HepG2 (cell line): ENCODE data around the gene TBC1D7. TPM values are rescaled to one million over a fixed set of nuclear protein-coding genes. Genes with fewer than 3 reads are reported as not detected.

Experiments
- ATAC-seq: fragments of 200-7000 bp; cut with Tn5 transposase; 3 replicates; pipeline ENCODE4 v1.9.1; 2020; ENCODE audit warnings: mild to moderate bottlenecking, moderate library complexity
- BruUV-seq: library from RNA; stranded (reverse); fragments of 400-500 nt; replicated peaks from 2 replicates; lab custom pipeline; 2021; lab: Mats Ljungman, UMichigan
- CTCF ChIA-PET: fragments of 300-600 bp; formaldehyde crosslinking; extraction: SDS; loops from one replicate; lab custom pipeline; 2021; ENCODE audit warnings: low total read pairs, inconsistent platforms, low intra/inter-chr PET ratio; lab: Yijun Ruan, JAX
- POLR2A ChIA-PET: fragments of 350-600 bp; sonication (Branson Sonifier 250); formaldehyde crosslinking; loops from one replicate; lab custom pipeline; 2020; ENCODE audit warnings: antibody characterized with exemption, inconsistent platforms; lab: Yijun Ruan, JAX
- DNase-seq: peaks from one replicate; pipeline ENCODE4 v3.0.0-alpha.2; 2015; ENCODE audit warnings: low spot score
- FAIRE-seq: peaks from 3 replicates; lab custom pipeline; 2011; peaks lifted over from hg19 to GRCh38; lab: Jason Lieb, UNC
- H2AFZ ChIP-seq: one replicate; pipeline ENCODE4 v1.6.1; 2011; ENCODE audit warnings: low read length, inconsistent platforms
- H3K27ac ChIP-seq: fragments of 300-600 bp; 3 replicates; pipeline ENCODE4 v1.8.0; 2011; ENCODE audit warnings: mixed run types, mild to moderate bottlenecking, mixed read lengths, low read length, inconsistent platforms; ENCODE audit not compliant: insufficient read depth; ENCODE audit errors: extremely low read length
- H3K27me3 ChIP-seq, 2 experiments: fragments of 200-600 bp in 1 of 2; 2 replicates in 1 of 2; 3 replicates in 1 of 2; pipeline versions ENCODE4 v1.6.0 to v1.8.0; 2011; ENCODE audit warnings: low read length in 2 of 2, mild to moderate bottlenecking in 2 of 2, moderate library complexity in 2 of 2, inconsistent platforms in 1 of 2; ENCODE audit not compliant: insufficient read depth in 2 of 2, control insufficient read depth in 1 of 2
- H3K36me3 ChIP-seq, 2 experiments: fragments of 200-600 bp in 1 of 2; replicated peaks in 1 of 2; 2 replicates in 1 of 2; 3 replicates in 1 of 2; pipeline versions ENCODE4 v1.5.1 to v1.8.0; 2011; ENCODE audit warnings: low read length in 2 of 2, inconsistent platforms in 1 of 2; ENCODE audit not compliant: insufficient read depth in 2 of 2, control insufficient read depth in 1 of 2
- H3K4me1 ChIP-seq: 2 replicates; pipeline ENCODE4 v1.5.1; 2012; ENCODE audit warnings: low read length, inconsistent platforms; ENCODE audit not compliant: insufficient read depth
- H3K4me2 ChIP-seq: 2 replicates; pipeline ENCODE4 v1.6.0; 2011; ENCODE audit warnings: low read depth, low read length, inconsistent platforms
- H3K4me3 ChIP-seq, 3 experiments: fragments of 200-600 bp in 1 of 3; sonication (generic), shearing (Covaris generic) in 1 of 3; replicated peaks in 1 of 3; 2 replicates each; pipeline ENCODE4 v1.5.1; 2011 to 2016; ENCODE audit warnings: low read length in 3 of 3, inconsistent platforms in 2 of 3, low read depth in 2 of 3, mild to moderate bottlenecking in 2 of 3, control low read depth in 1 of 3, mixed read lengths in 1 of 3; ENCODE audit not compliant: insufficient read depth in 1 of 3
- H3K79me2 ChIP-seq: one replicate; pipeline ENCODE4 v1.6.1; 2011; ENCODE audit warnings: low read length, inconsistent platforms; ENCODE audit not compliant: insufficient read depth
- H3K9ac ChIP-seq: 2 replicates; pipeline ENCODE4 v1.6.0; 2011; ENCODE audit warnings: mild to moderate bottlenecking, low read depth, low read length, inconsistent platforms; ENCODE audit not compliant: insufficient read depth
- H3K9me3 ChIP-seq: 2 replicates; pipeline ENCODE4 v1.5.1; 2012; ENCODE audit warnings: mild to moderate bottlenecking, low read length
- H4K20me1 ChIP-seq: 2 replicates; pipeline ENCODE4 v1.6.0; 2011; ENCODE audit warnings: inconsistent platforms, mild to moderate bottlenecking, low read length, moderate library complexity; ENCODE audit not compliant: insufficient read depth
- ARID2 ChIP-seq: sonication (generic); formaldehyde crosslinking; IDR thresholded peaks from 2 replicates; pipeline ENCODE4 v1.8.1; 2022; ENCODE audit warnings: mild to moderate bottlenecking, missing genetic modification reagents, borderline replicate concordance
- DPF2 ChIP-seq: sonication (generic); formaldehyde crosslinking; IDR thresholded peaks from 2 replicates; pipeline ENCODE4 v1.4.0; 2020; ENCODE audit warnings: mild to moderate bottlenecking, low read depth, missing genetic modification reagents, borderline replicate concordance
- DRAP1 ChIP-seq: IDR thresholded peaks from 2 replicates; pipeline ENCODE4 v1.6.1; 2016; ENCODE audit warnings: missing genetic modification reagents, missing compliant biosample characterization
- HDAC2 ChIP-seq: sonication (generic); formaldehyde crosslinking; IDR thresholded peaks from 2 replicates; pipeline ENCODE4 v1.4.0; 2020; ENCODE audit warnings: missing genetic modification reagents
- HIC2 ChIP-seq: sonication (generic); formaldehyde crosslinking; IDR thresholded peaks from 2 replicates; pipeline ENCODE4 v1.9.0; 2022; ENCODE audit warnings: low read depth, missing genetic modification reagents
- HOXA9 ChIP-seq: sonication (generic); formaldehyde crosslinking; IDR thresholded peaks from 2 replicates; pipeline ENCODE4 v1.8.1; 2022; ENCODE audit warnings: missing genetic modification reagents, mild to moderate bottlenecking, moderate library complexity, borderline replicate concordance
- JDP2 ChIP-seq: sonication (generic); formaldehyde crosslinking; IDR thresholded peaks from 2 replicates; pipeline ENCODE4 v1.8.1; 2022; ENCODE audit warnings: missing genetic modification reagents, borderline replicate concordance
- MBD4 ChIP-seq: IDR thresholded peaks from 2 replicates; pipeline ENCODE4 v1.6.1; 2012; ENCODE audit warnings: low read length, inconsistent platforms, borderline replicate concordance
- NCOA5 ChIP-seq: sonication (generic); formaldehyde crosslinking; IDR thresholded peaks from 2 replicates; pipeline ENCODE4 v1.4.0; 2020; ENCODE audit warnings: missing genetic modification reagents
- PRMT3 ChIP-seq: sonication (generic); formaldehyde crosslinking; IDR thresholded peaks from 2 replicates; pipeline ENCODE4 v1.8.1; 2022; ENCODE audit warnings: low read depth, mild to moderate bottlenecking, moderate library complexity, missing genetic modification reagents, borderline replicate concordance
- SALL1 ChIP-seq: sonication (generic); formaldehyde crosslinking; IDR thresholded peaks from 2 replicates; pipeline ENCODE4 v1.8.0; 2022; ENCODE audit warnings: mild to moderate bottlenecking, missing genetic modification reagents
- YY1 ChIP-seq: IDR thresholded peaks from 2 replicates; pipeline ENCODE4 v1.6.1; 2011; ENCODE audit warnings: low read length, low read depth, moderate library complexity, mild to moderate bottlenecking; ENCODE audit not compliant: insufficient read depth, insufficient replicate concordance
- ZNF460 ChIP-seq: sonication (generic); formaldehyde crosslinking; IDR thresholded peaks from 2 replicates; pipeline ENCODE4 v1.5.1; 2020; ENCODE audit warnings: missing genetic modification reagents, mild to moderate bottlenecking, borderline replicate concordance
- ZNF549 ChIP-seq: sonication (generic); formaldehyde crosslinking; IDR thresholded peaks from 2 replicates; pipeline ENCODE4 v1.5.0; 2020; ENCODE audit warnings: missing genetic modification reagents
- ZNF557 ChIP-seq: sonication (generic); formaldehyde crosslinking; IDR thresholded peaks from 2 replicates; pipeline ENCODE4 v1.4.0; 2020; ENCODE audit warnings: missing genetic modification reagents
- ZNF792 ChIP-seq: IDR thresholded peaks from 2 replicates; pipeline ENCODE4 v1.6.1; 2016
- ZNF878 ChIP-seq: sonication (generic); formaldehyde crosslinking; IDR thresholded peaks from 2 replicates; pipeline ENCODE4 v1.8.1; 2023; ENCODE audit warnings: mild to moderate bottlenecking, missing genetic modification reagents, moderate library complexity
- WGBS: methylation state at CpG from one replicate; pipeline ENCODE4 v1.1.6; 2017; ENCODE audit warnings: low lambda C conversion rate; 5-methylcytosine and 5-hydroxymethylcytosine counted together
- in situ Hi-C: cut with HindIII; loops from 2 replicates; pipeline ENCODE4 v1.10.0; 2017; ENCODE audit warnings: low pct_unique_long_range_greater_than_20kb; ENCODE audit not compliant: extremely low pct_ligation_motif_present
- intact Hi-C: fragments of 100-400 bp; cut with micrococcal nuclease; formaldehyde crosslinking; loops from one replicate; pipeline ENCODE4 v1.10.0; 2022; ENCODE audit not compliant: unreplicated experiment
- polyA plus RNA-seq, 8 experiments: library from polyadenylated mRNA; depleted of rRNA in 3 of 8; stranded (reverse) in 7 of 8; unstranded in 1 of 8; fragments of >200 nt; fragmentation: Illumina TruSeq in 4 of 8; extraction: Trizol in 4 of 8; gene quantifications; 2 replicates each; pipeline versions ENCODE4 v1.2.1 to v1.2.3, GENCODE V29; 2011 to 2016; ENCODE audit warnings: low read depth in 4 of 8, missing spikeins in 1 of 8, mixed read lengths in 1 of 8; ENCODE audit not compliant: insufficient read depth in 1 of 8
- total RNA-seq, 5 experiments: library from RNA; depleted of rRNA; stranded (reverse); fragments of >200 nt; fragmentation: Illumina TruSeq; extraction: Trizol; gene quantifications; 2 replicates each; pipeline ENCODE4 v1.2.3, GENCODE V29; 2016; ENCODE audit warnings: low read depth in 1 of 5

TBC1D7 gene
- total and polyA plus RNA-seq, 2 of the 13 experiments (the other 11 are each of a cell fraction or from before 2014, with no cell fraction given) = 23.3 to 30.8 TPM

DNA sequence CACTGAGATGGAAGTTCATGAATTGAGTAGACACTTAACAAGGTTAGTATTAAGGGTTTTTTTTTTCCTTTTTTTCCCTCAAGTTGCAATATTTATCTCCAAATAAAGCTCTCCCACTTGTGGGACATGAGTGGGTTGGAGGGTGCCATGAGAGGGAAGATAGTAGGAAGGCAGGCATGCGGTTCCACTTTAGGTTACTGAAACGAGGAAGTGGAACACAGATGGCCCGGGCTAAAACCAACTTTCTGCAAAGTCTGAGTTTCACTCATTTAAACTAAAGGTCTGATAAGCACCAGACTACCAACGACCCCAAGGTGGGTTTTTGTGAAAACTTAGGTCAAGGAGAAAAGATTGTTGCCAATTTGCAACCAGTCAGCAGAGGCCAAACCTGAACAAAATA lies 42.2 kb downstream of the TBC1D7 start:
- Histone ChIP-seq H3K27me3 (no peaks in the 10 kb centered on the region), H3K79me2 (no peaks in the 10 kb centered on the region), H3K9me3 (peaks cover 28% of the 10 kb centered on the region), H3K4me3 (no peak overlapping the region), H2AFZ (no peak overlapping the region), H3K36me3 (no peaks in the 10 kb centered on the region), H4K20me1 (no peaks in the 10 kb centered on the region), H3K4me1 (peaks cover 40% of the 10 kb centered on the region), H3K27ac (no peak overlapping the region), H3K4me2 (no peak overlapping the region), H3K9ac (no peak overlapping the region)
- no peak for TF ChIP-seq PRMT3 (CRISPR knock-in tag)
- TF ChIP-seq SALL1 (CRISPR knock-in tag) = no peak
- no peak for TF ChIP-seq NCOA5 (CRISPR knock-in tag)
- no peak for TF ChIP-seq ARID2 (CRISPR knock-in tag)
- TF ChIP-seq ZNF557 (CRISPR knock-in tag) = no peak
- no peak for TF ChIP-seq MBD4
- no peak for TF ChIP-seq ZNF878 (CRISPR knock-in tag)
- no peak for TF ChIP-seq ZNF460 (CRISPR knock-in tag)
- ATAC-seq = no peak
- in situ Hi-C loops = no loop called here
- intact Hi-C loops = no loop called here
- no peak for FAIRE-seq
- no TSS peak for BruUV-seq
- 82% methylated on average over 4 of the region's 4 CpGs for WGBS
- ChIA-PET POLR2A (no interaction called here), CTCF (no interaction called here)
- no peak for DNase-seq

DNA sequence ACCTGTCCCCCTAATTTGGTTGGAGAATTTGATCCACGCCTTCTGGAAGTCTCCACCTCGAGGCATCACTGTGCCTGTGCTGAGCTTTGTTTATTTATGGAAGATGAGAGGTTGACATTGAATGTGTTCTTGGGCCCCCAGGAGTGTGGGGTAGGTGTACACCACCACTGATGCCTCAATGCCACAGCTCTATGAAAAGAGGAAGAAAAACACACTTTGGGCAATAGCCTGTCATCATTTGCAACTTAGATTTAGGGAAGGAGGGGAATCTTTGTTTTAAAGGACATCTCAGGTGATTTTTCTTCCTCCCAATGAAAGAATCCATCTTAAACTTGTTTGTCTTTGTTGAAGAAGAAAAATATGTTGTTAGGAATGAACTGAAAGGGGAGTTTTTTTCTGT lies 42.6 kb downstream of the TBC1D7 start:
- H3K9me3 ChIP-seq = peaks cover 28% of the 10 kb centered on the region
- H3K27ac ChIP-seq = no peak overlapping the region
- POLR2A ChIA-PET = interaction anchor here (0.8 kb wide), 1 partner anchor 43 kb away, joined by 3 read pairs; the partner anchor contains the start of gene TBC1D7
- H3K36me3 ChIP-seq = no peaks in the 10 kb centered on the region
- DNase-seq = no peak
- no peaks in the 10 kb centered on the region for H4K20me1 ChIP-seq
- no peak for FAIRE-seq
- in situ Hi-C loops = no loop called here
- H3K9ac ChIP-seq = no peak overlapping the region
- no peaks in the 10 kb centered on the region for H3K79me2 ChIP-seq
- no peak overlapping the region for H3K4me2 ChIP-seq
- no peak for ATAC-seq
- peaks cover 35% of the 10 kb centered on the region for H3K4me1 ChIP-seq
- intact Hi-C loops = no loop called here
- no peak overlapping the region for H2AFZ ChIP-seq
- no peak overlapping the region for H3K4me3 ChIP-seq
- no peak for TF ChIP-seq YY1
- TF ChIP-seq HOXA9 (CRISPR knock-in tag) = no peak
- no peak for TF ChIP-seq ZNF549 (CRISPR knock-in tag)
- TF ChIP-seq ZNF792 (CRISPR knock-in tag) = no peak
- no peak for TF ChIP-seq JDP2 (CRISPR knock-in tag)
- no peak for TF ChIP-seq DPF2 (CRISPR knock-in tag)
- TF ChIP-seq HDAC2 (CRISPR knock-in tag) = no peak
- no peak for TF ChIP-seq DRAP1 (CRISPR knock-in tag)
- TF ChIP-seq ZNF878 (CRISPR knock-in tag) = no peak
- no peak for TF ChIP-seq HIC2 (CRISPR knock-in tag)
- BruUV-seq = no TSS peak
- WGBS = 81% methylated on average over 2 of the region's 2 CpGs
- H3K27me3 ChIP-seq = no peaks in the 10 kb centered on the region
- CTCF ChIA-PET = no interaction called here
